GM20431 (cell line): ENCODE results near the gene CRYGC.
"Not testable (repeated sequence)": the region's sequence is repeated elsewhere in the genome, so short reads cannot be mapped to it uniquely, and the experiment has no call there.

ENCODE experiments used
- in situ Hi-C: fragments of 300-500 bp; cut with MseI, MboI; formaldehyde crosslinking; loops from one replicate; pipeline ENCODE4 v1.15.0; 2020; ENCODE audit warnings: low sequenced_read_pairs; ENCODE audit not compliant: unreplicated experiment

The CRYGC gene

DNA sequence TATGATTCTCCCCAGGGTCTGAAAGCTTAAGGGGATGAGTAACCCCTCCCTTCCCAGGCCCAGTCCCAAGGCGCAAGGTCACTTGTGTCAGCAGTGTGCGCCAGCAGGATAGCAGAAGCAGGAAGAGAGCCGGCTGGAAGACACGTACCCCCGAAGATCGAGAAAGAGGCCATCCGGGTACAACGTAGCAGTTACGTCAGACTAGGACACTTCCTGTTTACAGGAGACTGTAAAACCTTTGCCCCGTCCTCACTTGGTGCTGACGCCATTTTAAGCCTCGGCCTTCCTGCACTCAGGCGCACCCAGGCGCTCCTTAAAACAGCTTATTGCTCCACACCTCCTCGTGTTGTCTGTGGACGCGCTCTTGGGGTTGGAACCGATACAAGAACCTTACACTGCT lies 9.8 kb upstream of the CRYGC start:
- in situ Hi-C loops, result no loop called here

DNA sequence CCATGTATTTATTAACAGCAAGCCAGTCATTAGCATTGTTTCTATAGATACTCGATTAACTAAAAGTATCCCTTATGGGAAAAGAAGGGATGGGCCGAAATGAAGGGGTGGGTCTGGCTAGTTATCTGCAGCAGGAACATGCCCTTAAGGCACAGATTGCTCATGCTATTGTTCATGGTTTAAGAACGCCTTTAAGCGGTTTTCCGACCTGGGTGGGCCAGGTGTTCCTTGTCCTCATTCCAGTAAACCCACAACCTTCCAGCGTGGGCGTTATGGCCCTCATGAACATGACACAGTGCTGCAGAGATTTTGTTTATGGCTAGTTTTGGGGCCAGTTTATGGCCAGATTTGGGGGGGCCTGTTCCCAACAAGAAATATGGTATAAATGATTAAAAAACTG lies 8.7 kb upstream of the CRYGC start:
- in situ Hi-C loops, result not testable (repeated sequence)

DNA sequence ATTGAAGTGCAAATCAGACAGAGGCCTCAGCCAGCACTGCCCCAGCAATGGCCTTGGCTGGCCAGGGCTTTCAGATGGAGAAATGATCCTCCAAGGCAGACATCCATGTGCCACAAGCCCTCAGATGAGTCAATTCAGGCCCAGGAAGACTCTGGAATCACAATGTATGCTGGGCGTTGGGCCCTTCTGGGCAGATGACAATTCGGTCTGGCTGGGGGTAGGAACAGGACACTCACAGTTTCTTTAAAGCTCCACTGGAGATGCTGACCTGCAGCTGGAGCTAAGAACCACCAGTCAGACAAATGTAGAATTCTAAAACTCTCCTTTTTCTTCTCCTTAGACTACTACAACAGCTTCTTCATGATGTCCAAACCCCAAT lies 7.1 kb upstream of the CRYGC start:
- in situ Hi-C loops, result no loop called here

DNA sequence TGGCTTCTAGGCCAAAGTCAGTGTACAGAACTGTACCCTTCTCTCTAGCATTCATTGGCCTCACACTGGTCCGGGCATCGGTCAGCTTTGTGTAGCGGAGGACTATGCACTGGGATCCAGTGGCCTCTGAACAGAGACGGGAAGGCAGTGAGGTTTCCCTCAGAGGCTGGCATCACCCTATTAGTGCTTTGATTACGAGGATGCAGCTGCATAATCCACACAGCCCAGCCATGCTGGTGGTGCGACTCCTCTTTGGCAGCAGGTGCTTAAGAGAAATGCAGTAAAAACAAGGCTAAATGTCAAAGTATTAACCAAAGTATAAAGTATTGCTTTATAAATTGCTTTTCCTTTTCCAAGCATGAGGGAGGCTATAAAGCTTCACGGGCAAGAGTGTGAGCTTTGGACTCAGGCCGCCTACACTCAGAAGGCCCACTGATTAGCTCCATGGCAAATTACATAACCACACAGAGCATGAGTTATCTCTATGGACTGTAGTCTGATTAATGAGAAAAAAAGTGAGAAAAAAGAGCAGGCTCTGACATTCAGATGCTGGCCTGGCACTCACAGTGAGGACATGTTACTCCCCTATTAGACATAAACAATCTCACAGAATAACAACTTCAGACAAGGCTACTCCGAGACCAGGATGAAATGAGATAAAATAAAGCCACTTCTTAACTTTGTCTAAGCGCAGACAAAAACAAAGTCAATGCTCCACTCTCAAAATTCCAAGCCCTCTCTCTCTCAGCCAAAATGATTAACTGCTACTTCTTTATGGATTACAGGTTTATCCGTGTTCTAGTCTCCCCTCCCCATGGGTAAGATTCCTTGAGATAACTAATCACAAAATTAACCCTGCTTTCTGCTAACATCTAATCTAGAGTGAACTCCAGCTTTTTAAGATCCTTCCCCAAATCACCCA lies 6.4 kb upstream of the CRYGC start:
- in situ Hi-C loops, result no loop called here

DNA sequence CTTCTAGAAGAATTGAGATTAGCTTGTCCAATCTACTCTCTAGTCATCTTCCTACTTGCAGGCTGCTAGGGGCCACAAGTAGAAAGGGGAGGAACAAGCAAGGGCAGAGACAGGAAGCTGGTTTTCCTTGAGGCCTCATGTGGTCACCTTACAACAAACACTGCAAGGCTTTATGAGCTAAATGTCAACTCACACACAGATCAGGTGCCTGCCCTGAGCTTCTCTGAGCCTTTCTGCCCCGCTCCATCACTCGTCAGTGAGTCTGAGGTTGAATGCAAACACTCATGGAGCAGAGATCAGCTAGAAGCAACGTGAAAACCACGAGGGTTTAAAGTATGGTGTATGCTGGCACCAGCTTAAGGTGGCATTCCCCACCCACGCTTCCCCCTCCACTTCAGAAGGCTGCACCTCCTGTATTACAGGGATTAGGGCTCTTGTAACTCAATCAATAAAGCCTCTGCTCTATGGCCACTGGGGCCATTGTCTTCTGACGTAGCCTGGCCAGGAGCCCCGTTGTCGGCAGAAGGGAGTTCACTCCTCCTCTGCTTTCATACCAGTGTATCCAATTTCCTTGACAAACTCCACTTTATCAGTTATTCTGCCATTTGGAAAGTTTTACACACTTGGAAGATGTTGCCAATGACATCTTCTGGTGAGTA lies 5.4 kb upstream of the CRYGC start:
- in situ Hi-C loops, result no loop called here

DNA sequence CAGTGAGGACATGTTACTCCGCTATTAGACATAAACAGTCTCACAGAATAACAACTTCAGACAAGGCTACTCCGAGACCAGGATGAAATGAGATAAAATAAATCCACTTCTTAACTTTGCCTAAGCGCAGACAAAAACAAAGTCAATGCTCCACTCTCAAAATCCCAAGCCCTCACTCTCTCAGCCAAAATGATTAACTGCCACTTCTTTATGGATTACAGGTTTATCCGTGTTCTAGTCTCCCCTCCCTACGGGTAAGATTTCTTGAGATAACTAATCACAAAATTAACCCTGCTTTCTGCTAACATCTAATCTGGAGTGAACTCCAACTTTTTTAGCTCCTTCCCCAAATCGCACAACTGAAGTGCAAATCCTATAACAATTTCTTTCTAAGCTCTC lies 1.1 kb upstream of the CRYGC start:
- in situ Hi-C loops, result no loop called here

DNA sequence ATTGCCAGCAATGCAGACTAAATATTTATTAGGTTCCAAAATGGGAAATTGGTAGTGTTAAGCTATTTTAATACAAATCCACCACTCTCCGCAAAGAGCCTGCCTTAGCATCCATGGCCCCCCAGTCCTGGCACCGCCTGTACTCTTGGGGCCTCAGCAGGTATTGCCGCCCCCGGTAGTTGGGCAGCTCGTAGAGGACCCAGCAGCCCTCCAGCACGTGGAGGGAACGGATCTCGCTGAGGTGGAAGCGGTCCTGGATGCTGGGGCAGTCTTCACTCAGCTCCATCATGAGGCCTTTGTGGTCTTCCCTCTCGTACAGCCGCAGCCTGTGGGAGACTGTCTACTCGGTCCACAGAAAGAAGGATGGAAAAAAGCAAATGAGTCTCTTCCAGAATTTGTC lies 1.5 kb downstream of the CRYGC start:
- in situ Hi-C loops, result no loop called here

DNA sequence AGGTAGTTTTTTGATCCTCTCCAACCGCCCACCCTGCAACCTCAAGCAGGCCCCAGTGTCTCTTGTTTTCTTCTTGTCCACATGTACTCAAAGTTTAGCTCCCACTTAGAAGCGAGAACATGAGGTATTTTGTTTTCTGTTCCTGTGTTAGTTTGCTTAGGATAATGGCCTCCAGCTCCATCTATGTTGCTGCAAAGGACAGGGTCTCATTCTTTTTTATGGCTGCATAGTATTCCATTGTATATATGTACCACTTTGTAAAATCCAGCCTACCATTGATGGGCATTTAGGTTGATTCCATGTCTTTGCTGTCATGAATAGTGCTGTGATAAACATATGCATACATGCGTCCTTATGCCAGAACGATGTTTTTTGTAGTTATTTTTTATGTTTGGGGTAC lies 2.5 kb downstream of the CRYGC start:
- in situ Hi-C loops, result no loop called here

DNA sequence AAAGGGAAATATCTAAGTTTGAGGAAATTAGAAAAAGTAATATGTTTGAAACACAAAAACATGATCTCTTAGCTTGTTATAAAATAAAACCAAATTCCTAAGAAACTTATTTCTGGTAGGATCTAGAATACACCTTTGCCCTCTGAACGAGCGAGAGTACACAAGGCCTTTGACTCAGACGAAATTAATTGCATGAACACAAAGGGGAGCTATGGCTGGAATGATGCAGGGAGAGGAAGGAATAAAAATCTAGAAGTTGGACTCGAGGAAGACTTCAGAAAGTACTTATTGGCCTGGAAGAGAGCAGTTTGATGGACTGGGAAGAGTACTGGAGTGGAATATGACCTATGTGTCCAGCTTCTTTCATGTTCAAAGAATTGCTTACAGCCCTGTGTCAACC lies 4.4 kb downstream of the CRYGC start:
- in situ Hi-C loops, result no loop called here

DNA sequence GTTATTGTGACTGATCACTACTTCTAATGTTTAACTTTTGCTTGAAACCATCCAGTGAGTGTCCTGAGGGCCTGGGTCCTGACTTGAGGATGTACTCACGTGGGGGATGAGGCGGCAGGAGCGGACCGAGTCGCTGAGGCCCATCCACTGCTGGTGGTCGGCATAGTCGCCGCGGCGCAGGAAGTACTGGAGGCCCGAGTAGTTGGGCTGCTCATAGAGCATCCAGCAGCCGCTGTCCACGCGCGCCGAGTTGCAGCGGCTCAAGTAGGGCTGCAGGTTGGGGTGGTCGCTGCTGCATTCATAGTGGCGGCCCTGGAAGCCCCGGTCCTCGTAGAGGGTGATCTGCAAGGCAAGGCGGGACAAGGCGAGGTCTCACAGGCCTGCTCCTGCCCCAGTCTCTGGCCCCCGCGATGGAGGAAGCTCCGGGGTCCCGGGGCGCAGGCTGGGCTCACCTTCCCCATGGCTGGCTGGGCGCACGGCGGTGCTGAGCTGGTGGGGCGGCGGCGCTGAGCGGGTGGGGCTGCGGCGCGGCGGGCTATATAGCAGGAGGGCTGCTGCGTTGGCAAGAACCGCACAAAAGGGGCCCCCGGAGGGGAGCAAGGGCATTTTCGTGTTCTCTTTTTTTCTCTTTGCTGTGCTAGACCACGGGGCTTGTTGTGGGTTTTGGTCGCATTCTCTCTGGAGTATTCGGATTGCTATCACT lies 5.5 kb downstream of the CRYGC start, which contains the start of gene CRYGD:
Gene CRYGD (minus strand): TSS at position 512 of the 703 bp plus-strand sequence. CDS start 51 bp downstream, at position 461.
- in situ Hi-C loops, result not testable (repeated sequence)

DNA sequence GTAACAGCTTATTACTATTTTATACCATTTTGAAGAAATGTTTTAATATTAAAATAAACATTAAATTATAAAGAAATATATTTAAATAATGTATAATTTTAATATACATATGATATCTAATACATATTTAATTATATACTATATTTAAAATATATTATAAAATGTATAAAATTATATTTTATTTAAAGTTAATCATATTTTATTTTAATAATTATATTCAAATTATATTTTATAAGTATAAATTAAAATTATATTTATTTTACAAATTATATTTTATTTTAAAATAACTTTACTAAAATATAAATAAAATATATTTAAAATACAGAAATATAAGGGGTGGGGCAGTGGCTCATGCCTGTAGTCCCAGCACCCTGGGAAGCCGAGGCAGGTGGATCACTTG lies 7.4 kb downstream of the CRYGC start:
- in situ Hi-C loops, result no loop called here

DNA sequence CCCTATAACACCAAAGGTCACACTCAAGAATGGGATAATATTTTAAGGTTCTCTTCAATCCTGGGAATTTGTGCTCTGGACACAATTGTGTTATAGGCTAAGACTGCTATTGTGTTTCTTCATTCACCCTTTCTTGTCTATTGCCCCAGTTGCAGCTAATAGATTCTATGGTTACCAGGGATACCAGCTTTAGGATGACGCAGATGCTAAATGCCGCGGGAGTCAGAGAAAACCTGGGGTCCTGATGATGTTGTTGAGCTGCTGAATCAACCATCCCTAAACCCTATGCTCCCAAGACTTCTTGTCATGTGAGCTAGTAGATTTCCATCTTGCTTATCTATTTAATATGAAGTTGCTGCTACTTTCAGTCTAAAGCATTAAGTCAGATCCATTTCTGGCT lies 10.7 kb downstream of the CRYGC start:
- in situ Hi-C loops, result no loop called here

DNA sequence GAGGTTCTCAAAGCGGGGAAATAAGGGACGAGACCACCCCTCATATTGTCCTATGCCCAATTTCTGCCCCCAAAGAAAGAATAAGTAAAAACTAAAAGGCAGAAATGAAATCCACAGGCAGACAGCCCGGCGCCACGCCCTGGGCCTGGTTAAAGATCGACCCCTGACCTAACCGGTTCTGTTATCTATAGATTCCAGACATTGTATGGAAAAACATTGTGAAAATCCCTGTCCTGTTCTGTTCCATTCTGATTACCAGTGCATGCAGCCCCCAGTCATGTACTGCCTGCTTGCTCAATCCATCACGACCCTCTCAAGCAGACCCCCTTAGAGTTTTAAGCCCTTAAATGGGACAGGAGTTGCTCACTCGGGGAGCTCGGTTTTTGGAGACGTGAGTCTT lies 12.2 kb downstream of the CRYGC start:
- in situ Hi-C loops, result not testable (repeated sequence)

DNA sequence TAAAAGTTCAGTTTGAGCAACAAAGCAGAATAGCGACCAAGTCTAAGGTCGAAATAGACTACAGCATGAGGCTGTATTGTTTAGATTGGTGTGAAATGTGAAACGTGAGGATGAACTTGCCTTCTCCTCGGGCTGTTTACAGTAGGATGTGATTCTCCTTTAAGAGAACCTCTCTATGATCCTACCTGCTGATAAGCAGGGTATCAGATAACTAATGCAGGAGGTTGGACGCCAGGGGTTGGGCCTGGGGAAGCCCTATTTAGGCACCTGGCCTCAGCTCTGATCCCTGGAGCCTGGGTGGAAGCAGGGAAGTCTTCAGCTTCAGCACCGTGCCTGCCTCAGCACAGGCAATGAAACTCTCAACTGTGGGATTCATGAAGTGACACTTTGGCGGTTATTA lies 16.7 kb downstream of the CRYGC start:
- in situ Hi-C loops, result no loop called here

DNA sequence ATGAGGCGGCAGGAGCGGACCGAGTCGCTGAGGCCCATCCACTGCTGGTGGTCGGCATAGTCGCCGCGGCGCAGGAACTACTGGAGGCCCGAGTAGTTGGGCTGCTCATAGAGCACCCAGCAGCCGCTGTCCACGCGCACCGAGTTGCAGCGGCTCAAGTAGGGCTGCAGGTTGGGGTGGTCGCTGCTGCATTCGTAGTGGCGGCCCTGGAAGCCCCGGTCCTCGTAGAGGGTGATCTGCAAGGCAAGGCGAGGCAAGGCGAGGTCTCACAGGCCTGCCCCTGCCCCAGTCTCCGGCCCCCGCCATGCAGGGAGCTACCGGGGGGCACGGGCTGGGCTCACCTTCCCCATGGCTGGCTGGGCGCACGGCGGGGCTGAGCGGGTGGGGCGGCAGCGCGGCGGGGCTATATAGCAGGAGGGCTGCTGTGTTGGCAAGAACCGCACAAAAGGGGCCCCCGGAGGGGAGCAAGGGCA lies 17.3 kb downstream of the CRYGC start:
- in situ Hi-C loops, result not testable (repeated sequence)

DNA sequence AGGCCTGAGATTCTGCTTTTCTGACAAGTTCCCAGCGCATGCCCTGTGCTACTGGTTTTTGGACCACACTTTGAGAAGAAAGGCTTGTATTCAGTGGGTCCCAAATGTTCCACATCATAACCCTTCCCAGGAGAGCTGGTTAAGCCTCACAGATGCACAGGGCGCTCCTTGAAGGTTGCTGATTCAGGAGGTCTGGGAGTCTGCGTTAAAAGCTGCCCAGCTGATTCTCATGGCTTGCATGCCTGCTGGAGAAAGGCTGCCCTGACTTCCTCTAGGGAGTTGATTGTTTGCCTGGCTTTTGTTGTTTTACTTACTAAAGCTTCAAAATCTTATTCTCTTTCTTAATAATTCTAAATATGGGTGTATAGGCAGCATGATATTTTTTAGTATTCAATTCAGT lies 26.0 kb downstream of the CRYGC start:
- in situ Hi-C loops, result no loop called here

DNA sequence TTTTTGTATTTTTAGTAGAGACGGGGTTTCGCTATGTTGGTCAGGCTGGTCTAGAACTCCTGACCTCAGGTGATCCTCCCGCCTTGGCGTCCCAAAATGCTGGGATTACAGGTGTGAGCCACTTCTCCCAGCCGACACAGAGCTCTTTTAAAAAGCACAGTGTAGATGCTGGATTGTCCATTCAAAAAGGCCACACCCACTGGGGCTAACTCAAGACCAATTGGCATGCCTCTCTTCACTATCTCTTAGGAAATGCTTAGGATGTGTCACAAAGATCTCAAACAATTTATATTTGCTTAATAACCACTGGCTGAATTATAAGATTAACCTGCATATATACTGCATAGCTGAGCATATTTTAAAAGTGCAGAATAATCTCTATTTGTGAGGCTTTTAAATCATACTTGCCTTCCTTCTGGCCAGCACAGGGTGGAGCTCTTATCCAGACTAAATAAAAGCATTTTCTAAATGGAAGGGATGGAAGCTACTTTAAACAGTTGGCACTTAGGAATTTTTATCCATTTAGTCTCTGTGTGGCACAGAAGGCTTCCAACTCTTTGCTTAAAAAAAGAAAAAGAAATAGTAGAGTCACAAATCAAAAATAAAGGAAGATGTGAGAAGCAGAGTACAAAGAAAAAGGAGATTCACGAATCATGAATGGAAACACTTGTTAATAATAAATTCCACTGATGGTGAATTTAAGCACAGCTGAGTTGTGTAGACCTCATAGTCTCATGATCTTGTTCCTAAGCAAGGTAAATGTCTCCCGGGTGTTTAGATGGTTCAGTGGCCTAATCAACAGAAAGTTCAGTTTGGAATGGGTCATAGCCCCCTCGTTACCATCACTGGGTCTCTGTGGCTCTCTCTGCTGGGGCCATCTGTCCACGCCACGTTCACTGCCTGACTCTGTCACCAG lies 27.7 kb downstream of the CRYGC start:
- in situ Hi-C loops, result no loop called here

DNA sequence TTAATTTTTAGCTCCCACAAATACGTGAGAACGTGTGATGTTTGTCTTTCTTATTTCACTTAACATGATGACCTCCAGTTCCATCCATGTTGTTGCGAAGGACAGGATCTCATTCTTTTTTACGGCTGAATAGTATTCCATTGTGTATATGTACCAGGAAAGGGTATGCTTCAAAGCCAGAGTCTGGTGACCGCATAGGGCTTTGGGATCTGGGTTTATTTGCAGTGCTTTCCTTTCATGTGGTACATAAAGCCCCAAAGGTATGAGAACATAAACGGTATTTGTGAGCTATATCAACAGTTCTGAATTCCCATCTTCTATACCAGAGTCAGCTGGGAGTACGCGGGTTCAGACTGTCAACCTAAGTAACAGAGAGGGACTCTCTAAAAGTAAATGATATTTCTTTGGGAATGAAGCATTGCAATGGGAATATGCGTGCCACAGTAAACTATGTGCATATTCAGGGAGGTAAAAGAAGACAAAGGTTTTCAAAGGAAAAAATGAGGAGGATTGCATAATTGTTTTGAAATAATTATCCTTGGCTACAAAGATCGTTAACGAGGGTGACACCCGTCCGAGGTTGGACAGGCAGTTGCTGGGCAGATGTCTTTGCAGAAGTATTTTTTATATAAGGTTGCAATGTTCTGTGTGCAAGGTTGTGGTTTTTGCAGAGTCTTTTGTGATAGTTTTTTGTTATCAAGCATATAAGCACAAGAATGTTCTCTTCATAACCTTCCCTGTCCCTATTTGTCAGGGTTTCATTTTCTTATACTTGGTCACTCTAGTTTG lies 29.8 kb downstream of the CRYGC start:
- in situ Hi-C loops, result no loop called here

DNA sequence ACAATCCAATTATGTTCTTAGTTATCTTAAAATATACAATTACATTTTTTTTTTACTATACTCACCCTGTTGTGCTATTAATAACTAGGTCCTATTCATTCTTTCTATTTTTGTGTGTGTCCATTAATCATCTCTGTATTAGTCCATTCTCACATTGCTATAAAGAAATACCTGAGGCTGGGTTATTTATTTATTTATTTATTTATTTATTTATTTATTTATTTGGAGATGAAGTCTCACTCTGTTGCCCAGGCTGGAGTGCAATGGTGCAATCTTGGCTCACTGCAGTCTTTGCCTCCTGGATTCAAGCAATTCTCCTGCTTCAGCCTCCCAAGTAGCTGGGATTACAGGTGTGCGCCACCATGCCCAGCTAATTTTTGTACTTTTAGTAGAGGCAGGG lies 30.9 kb downstream of the CRYGC start:
- in situ Hi-C loops, result not testable (repeated sequence)
